H1 (cell line): ENCODE measurements around the gene KBTBD3.

Experiments
- EGR1 ChIP-seq: IDR thresholded peaks from 2 replicates; pipeline ENCODE4 v1.6.1; 2011; ENCODE audit warnings: low read depth, low read length, borderline replicate concordance
- GABPA ChIP-seq: IDR thresholded peaks from 2 replicates; pipeline ENCODE4 v1.6.1; 2011; ENCODE audit warnings: mild to moderate bottlenecking, low read length, moderate library complexity, borderline replicate concordance; ENCODE audit not compliant: insufficient read depth
- JUN ChIP-seq: IDR thresholded peaks from 2 replicates; pipeline ENCODE4 v1.6.1; 2011; ENCODE audit warnings: low read depth, mild to moderate bottlenecking, improper control_type of control experiment, low read length
- RAD21 ChIP-seq, 2 experiments: IDR thresholded peaks in 1 of 2; conservative IDR thresholded peaks in 1 of 2; 2 replicates each; pipeline ENCODE4 v1.6.1; 2011; ENCODE audit warnings: low read depth in 2 of 2, low read length in 2 of 2, improper control_type of control experiment in 1 of 2, inconsistent platforms in 1 of 2, mild to moderate bottlenecking in 1 of 2, moderate library complexity in 1 of 2
- RFX5 ChIP-seq: IDR thresholded peaks from 2 replicates; pipeline ENCODE4 v1.6.1; 2011; ENCODE audit warnings: low read depth, low read length, improper control_type of control experiment, borderline replicate concordance
- SIX5 ChIP-seq: IDR thresholded peaks from 2 replicates; pipeline ENCODE4 v1.6.1; 2011; ENCODE audit warnings: mild to moderate bottlenecking, low read depth, low read length
- SRF ChIP-seq: IDR thresholded peaks from 2 replicates; pipeline ENCODE4 v1.6.1; 2011; ENCODE audit warnings: mild to moderate bottlenecking, low read depth, low read length, moderate library complexity
- TCF12 ChIP-seq: IDR thresholded peaks from 2 replicates; pipeline ENCODE4 v1.6.1; 2011; ENCODE audit warnings: low read depth, mild to moderate bottlenecking, low read length
- TF ChIP-seq, protein P1 (sequence below): IDR thresholded peaks from 2 replicates; pipeline ENCODE4 v1.6.1; 2011; ENCODE audit warnings: low read length, improper control_type of control experiment
- TF ChIP-seq, protein P2 (sequence below), 3 experiments: IDR thresholded peaks; 1 replicate in 2 of 3; 2 replicates in 1 of 3; pipeline versions ENCODE4 v1.5.1 to v1.6.1; 2011; ENCODE audit warnings: low read length in 3 of 3, mild to moderate bottlenecking in 3 of 3, inconsistent platforms in 2 of 3, low read depth in 1 of 3, moderate library complexity in 1 of 3; ENCODE audit not compliant: insufficient read depth in 1 of 3; ENCODE audit errors: control extremely low read depth in 1 of 3

DNA sequence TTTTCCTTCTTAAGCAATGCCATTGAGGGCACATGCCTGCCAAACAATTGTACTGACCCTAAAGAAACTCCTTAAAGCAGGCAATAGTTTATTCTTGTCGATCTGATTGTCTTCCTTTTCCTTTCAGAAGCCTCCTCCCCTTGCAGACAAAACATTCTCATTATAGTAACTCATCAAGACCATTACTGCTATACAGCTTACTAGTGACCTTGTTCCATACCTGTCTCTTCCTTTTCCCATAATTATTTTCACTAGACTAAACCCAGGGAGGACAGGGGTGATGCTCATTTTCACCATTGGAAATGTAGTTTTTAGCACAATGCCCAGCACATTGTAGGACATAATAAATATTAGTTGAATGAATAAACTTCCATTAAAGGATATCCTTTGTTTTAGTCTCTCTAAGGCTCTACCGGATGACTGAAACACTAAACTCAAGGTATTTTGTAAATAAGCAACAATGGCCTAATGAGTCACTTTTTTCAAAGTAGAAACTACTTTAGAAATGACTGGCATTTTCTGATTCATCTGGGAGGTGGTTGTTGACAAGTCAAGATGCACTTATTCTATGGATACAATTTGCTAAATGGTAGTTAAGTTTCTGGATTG lies 45.8 kb downstream of the KBTBD3 start:
- TF ChIP-seq TCF12, result no peak
- TF ChIP-seq, protein P1, sequence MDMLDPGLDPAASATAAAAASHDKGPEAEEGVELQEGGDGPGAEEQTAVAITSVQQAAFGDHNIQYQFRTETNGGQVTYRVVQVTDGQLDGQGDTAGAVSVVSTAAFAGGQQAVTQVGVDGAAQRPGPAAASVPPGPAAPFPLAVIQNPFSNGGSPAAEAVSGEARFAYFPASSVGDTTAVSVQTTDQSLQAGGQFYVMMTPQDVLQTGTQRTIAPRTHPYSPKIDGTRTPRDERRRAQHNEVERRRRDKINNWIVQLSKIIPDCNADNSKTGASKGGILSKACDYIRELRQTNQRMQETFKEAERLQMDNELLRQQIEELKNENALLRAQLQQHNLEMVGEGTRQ, result no peak
- TF ChIP-seq JUN, result no peak
- no peak for TF ChIP-seq EGR1
- TF ChIP-seq, protein P2, sequence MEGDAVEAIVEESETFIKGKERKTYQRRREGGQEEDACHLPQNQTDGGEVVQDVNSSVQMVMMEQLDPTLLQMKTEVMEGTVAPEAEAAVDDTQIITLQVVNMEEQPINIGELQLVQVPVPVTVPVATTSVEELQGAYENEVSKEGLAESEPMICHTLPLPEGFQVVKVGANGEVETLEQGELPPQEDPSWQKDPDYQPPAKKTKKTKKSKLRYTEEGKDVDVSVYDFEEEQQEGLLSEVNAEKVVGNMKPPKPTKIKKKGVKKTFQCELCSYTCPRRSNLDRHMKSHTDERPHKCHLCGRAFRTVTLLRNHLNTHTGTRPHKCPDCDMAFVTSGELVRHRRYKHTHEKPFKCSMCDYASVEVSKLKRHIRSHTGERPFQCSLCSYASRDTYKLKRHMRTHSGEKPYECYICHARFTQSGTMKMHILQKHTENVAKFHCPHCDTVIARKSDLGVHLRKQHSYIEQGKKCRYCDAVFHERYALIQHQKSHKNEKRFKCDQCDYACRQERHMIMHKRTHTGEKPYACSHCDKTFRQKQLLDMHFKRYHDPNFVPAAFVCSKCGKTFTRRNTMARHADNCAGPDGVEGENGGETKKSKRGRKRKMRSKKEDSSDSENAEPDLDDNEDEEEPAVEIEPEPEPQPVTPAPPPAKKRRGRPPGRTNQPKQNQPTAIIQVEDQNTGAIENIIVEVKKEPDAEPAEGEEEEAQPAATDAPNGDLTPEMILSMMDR (IDR thresholded peaks at IDR 0.05; ENCODE audit: control extremely low read depth in 1 of 3, insufficient read depth in 1 of 3, low read depth in 1 of 3, low read length in 3 of 3), result no peak
- no peak for TF ChIP-seq RAD21 (IDR thresholded peaks at IDR 0.05 in 1 of 2, conservative IDR thresholded peaks at IDR 0.05 in 1 of 2; ENCODE audit: low read depth in 2 of 2, low read length in 2 of 2)
- TF ChIP-seq SRF, result no peak
- TF ChIP-seq RFX5, result no peak
- no peak for TF ChIP-seq GABPA
- no peak for TF ChIP-seq SIX5
